HG03097 (cell line): ENCODE measurements around the gene LHX3.

Source experiments
- ATAC-seq: cut with Tn5 transposase; IDR thresholded peaks from one replicate; pipeline ENCODE4 v1.9.1; 2021; ENCODE audit not compliant: unreplicated experiment, low FRiP score

LHX3 gene

DNA sequence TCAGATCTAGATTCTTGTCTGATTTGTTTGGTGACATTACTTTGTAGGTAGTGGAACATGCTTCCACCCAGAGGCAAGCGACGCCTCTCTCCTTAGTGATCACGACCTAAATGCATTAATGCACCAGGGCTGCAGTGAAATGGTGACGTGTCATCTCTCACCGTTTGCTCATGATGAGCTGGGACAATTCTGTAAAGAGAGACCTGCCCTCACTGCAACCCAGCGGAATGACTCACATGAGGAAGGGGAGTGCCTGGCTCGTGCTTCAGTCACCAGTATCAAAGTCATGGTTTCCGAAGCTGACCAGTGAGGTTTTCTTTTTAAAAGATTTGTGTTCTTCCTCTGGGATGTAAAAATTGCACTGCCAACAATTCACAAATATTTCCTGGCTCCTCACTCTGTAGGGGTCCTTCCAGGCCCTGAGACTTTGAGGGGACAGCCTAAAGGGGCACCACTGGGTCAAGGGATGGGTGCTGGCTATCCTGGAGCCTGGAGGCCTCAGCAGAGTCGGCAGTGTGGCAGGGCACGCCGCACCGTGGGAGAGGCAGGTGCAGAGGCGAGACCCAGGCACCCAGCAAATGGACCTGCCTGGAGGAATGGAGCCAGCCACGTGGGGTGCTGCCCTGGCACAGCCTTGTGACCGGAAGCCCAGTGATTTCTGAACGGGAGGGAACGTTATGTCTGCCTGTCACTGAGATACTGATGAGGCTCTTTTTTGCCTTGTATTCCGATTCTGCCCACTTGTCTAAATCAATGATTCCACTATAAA is 23.4 kb upstream of the LHX3 start:
- ATAC-seq: no peak

GRCh38 chr9:136226680-136227407 is 21.9 kb upstream of the LHX3 start:
- no peak for ATAC-seq

DNA sequence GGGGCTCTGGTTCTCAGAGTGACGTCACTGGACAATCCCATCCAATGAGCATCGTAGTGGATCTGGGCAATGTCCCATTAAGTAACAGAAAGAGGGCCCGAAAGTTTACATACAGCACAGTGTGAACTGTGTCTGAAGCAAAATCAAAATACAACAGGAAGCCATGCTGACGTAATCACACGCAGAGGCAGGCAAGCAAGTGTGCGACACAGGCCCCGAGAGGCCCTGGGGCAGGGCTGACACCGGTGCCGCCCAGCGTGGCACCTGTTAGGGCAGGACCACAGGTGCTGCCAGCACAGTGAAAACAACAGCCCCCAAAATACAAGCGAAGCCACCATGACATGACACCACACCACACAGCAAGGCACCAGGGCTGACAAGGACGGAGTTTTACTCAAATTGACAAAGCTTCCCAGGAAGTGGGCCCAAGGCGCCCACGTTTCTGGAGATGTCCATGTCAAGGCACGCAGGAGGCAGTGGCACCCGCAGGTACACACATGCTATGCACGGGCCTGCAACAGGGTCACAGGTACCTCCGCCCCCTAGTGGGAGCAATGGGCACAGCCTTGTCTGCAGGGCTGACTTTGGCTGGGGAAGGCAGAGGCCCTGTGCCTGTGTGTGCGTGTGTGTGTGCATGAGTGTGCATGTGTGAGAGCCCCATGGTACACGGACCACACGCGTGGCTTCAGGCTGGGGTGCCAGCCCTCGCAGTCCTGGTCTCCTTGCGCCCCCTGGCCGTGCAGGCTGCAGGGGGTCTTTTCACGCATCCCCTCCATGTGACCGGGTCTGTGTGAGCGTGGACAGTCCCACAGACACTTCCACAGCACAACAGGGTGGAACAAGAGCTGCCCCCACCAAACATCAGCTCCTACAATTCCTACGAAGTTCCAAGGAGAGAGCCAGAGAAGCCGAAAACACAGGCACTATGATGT is 21.1 kb upstream of the LHX3 start:
- ATAC-seq: peak; percentile 48

DNA sequence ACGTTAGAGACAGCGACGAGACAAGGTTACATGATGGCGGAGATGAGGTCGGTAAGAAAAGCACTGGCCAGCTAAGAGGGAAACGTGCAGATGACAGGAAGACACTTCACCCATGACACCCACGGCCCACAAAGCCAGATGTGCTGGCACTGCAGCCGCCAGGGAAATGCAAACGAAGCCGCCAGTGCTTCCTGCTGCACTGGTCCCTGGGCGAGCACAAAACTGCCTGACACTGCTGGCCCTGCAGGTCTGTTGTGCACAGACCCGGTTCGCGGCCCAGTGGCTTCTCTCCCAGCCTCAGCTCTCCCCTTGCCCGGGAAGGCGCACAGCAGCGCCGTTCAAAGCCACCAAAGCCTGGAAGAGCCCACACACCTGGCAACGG is 20.4 kb upstream of the LHX3 start:
- ATAC-seq: peak; percentile 46

- ATAC-seq: no peak
Observed at GRCh38 chr9:136223871-136224640, 19.1 kb upstream of the LHX3 start.

DNA sequence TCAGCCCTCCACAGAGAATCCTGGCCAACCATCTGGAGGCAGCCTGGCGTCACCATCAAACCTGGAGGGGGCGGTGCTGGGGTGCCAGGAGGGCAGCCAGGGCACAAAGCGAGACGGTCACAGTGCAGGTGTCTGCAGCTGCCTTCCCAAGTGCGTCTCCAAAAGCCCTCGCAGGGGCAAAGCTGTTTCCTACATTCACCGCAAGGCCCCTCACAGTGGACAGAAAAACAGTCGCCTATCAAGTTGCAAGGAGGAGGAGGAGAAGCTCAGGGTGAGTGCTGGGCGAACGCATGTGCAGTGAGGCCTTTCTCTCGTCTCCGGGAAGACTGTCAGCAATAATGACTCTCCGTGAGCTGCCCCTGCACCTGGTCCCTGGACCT is 18.0 kb upstream of the LHX3 start:
- ATAC-seq: no peak

DNA sequence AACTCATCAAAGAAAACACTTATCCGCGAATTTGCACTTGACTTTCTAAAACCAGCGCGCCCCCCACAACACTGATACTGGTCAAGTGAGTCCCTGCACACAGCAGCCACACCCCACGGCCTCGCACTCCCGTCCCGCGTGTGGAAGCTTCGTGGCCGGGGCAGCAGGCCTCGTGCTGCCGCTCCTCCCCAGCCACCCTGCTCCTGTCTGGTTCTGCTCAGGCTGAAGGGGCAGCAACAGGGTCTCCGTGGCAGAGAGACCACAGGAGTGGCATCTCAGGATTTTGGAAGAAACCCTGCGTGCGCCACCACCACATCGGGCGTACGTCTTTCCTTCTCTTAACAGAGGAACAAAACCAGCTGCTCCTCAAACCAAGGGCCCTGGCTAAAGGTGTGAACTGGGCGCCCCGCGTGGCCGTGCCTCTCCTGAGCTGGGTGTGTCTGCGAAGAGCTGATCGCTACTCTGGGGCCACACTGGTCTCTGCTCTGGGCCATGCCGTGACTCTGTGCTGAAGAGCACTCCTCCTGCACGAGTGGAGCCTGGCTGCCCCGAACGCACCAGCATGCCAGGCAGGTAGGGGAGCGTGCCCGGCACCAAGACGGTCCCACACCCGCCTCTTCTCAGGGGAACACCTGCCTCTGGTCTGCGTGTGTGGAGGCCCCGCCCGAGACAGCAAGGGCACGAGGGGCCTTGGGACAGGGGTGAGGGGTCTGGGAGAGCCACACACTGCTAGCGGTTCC is 17.4 kb upstream of the LHX3 start:
- ATAC-seq: no peak

- no peak for ATAC-seq
Observed at GRCh38 chr9:136220017-136220729, 15.2 kb upstream of the LHX3 start.

DNA sequence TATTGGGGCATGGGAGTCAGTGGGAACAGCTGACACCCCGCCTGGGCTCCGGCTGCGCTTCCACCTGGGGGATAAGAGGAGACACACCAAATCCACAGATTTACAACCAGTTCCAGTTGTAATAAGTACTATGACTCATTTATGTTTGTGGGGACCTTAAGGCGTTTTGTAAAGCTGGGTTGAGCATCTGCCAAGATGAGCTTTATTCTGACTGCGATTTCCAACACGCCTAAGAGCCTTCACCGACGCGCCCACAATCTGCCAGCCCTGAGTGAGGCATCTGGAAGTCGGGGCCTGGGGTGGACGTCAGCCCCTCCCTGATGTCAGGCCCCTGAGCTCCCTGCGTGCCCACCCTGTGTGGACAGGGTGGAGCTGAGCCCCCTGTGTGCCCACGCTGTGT is 14.3 kb upstream of the LHX3 start:
- no peak for ATAC-seq

DNA sequence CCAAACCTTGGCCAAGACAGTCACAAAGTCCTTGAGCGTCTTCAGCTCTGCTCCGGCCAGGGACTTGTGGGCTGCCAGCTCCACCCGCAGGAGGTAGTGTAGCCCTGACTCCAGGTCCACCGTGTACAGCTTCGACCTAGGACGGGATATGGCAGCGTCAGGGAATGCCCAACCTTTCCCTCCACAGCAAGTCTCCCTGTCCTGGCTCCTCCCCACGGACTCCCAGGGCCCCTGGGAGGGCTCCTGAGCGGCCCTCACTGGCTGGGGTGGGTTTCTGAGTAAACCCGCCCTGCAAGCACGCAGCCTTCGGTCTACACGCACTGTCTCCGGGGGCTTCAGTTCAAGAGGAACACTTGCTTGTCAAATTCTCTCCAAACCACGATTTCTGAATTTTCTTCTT is 13.7 kb upstream of the LHX3 start:
- no peak for ATAC-seq

- ATAC-seq: no peak
Observed at GRCh38 chr9:136218271-136218670, 13.3 kb upstream of the LHX3 start.

DNA sequence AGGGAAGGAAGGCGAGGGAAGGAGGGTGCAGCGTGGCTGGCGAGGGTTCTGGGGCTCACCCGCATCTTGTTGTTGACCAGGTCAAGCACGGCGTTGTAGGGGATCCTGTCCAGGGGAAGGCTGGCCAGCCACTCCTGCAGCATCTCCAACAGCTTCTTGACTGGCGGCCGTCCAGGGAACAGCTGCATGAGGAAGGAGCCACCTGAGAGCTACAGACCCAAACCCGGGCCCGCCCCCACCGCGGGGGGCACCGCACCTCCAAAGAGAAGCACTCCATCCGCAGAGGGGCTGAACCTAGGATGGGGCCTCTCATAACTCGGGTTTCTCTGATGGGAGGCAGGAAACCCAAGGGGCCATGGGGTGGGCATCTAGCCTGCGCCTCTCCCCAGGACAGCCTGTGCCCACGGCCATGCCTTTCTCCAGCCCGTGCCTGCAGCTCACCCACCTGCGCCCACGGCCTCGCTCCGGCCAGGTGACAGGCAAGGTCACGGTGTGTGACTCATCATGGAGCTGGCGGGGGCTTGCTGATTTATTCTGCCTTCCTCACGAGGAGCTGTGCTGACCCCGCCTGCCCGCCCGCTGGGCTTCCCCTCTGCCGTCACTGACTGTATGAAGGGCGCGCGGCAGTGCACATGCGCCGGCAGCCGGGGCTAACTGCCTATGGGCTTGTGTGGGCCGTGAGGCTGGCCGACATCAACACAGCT is 11.8 kb upstream of the LHX3 start:
- ATAC-seq: no peak

DNA sequence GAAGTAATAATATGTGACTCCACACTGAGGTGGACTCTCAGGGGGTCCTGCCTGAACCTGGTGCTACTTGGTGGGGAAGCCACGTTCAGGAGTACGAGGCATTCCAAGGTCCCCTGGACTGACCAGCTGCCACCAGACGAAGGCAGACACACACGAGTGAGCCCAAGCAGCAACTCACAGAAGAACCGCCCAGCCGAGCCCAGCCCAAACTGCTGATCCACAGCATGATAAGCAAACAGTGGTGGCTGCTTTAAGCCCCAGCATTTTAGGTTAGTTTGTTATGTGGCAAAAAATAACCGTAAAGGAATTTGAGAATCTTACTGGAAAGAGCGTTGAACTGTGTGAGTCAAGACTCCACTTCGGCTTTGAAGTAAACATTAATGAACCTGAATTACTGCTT is 8.8 kb upstream of the LHX3 start:
- no peak for ATAC-seq

- ATAC-seq: no peak
Observed at GRCh38 chr9:136212345-136212950, 7.5 kb upstream of the LHX3 start.

GRCh38 chr9:136211441-136212344 is 6.8 kb upstream of the LHX3 start:
- ATAC-seq: no peak

DNA sequence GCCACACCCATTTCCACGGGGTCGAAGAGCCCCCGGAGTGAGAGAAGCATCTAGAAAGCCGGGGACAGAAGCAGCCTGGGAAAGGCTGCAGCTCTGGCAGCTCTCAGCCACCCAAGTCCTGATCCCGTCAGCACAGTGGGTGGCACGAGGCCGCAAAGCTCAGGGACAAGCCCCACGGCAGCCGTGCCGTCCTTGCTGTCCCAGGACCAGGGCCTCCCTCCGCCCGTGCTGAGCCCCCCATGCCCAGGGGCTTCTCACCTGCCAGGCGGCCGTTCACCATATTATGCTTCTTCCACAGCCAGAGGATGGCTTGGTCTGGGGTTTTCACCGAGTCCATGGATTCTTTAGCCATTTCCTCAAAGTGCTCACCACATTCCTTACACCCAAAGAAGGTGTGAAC is 6.1 kb upstream of the LHX3 start:
- no peak for ATAC-seq

GRCh38 chr9:136210276-136210675 is 5.3 kb upstream of the LHX3 start:
- ATAC-seq: no peak
